Fibroblast of villous mesenchyme (primary cell): ENCODE results near the gene MRPS22. TPM values are rescaled to one million over a fixed set of nuclear protein-coding genes. Genes with fewer than 3 reads are reported as not detected.
A peak's percentile ranks its signal among the peaks of the same experiment; 100 is the strongest.
"Not testable (repeated sequence)": the region's sequence is repeated elsewhere in the genome, so short reads cannot be mapped to it uniquely, and the experiment has no call there.

Experiments
- DNase-seq: peaks from one replicate; pipeline ENCODE4 v3.0.0-alpha.2; 2010; ENCODE audit warnings: low read depth
- H3K4me3 ChIP-seq: 2 replicates; pipeline ENCODE4 v1.5.1; 2011; ENCODE audit warnings: low read depth, mild to moderate bottlenecking, low read length
- CTCF ChIP-seq: IDR thresholded peaks from 2 replicates; pipeline ENCODE4 v1.5.1; 2012; ENCODE audit warnings: low read depth, mild to moderate bottlenecking, low read length; ENCODE audit not compliant: insufficient read depth
- small RNA-seq: library from RNA; depleted of rRNA; stranded (forward); fragments of <200 nt; gene quantifications from one replicate; pipeline ENCODE3, GENCODE V24; 2012
- total RNA-seq: library from RNA; depleted of rRNA; stranded (reverse); fragments of >200 nt; gene quantifications from 2 replicates; pipeline ENCODE4 v1.2.3, GENCODE V29; 2012

MRPS22 gene
- total RNA-seq, 1 donor = 89.8 TPM

- DNase-seq = peak; percentile 16
- peak overlapping the region; percentile 98 for H3K4me3 ChIP-seq
- TF ChIP-seq CTCF = no peak
These were observed 45.2 kb downstream of the MRPS22 start for GRCh38 chr3:139388821-139389551.

- peak; percentile 100 for DNase-seq
- TF ChIP-seq CTCF = no peak
These were observed 45.9 kb downstream of the MRPS22 start, which contains the start of gene COPB2 for GRCh38 chr3:139389552-139390368. Gene COPB2 (minus strand): TSS chr3:139389647. CDS start chr3:139389550, 97 bp downstream.

GRCh38 chr3:139394116-139394515 lies 50.3 kb downstream of the MRPS22 start:
- DNase-seq = no peak
- no peak for TF ChIP-seq CTCF

More at GRCh38 chr3:139389552-139390368, 45.9 kb downstream of the MRPS22 start, which contains the start of gene COPB2:
- H3K4me3 ChIP-seq = peak within 1 kb of the TSS; percentile 98

GRCh38 chr3:139396707-139397106 lies 52.9 kb downstream of the MRPS22 start:
- no peak for TF ChIP-seq CTCF
- H3K4me3 ChIP-seq = no peak overlapping the region
- DNase-seq = no peak

More at GRCh38 chr3:139394116-139394515, 50.3 kb downstream of the MRPS22 start:
- no peak overlapping the region for H3K4me3 ChIP-seq

- not testable (repeated sequence) for DNase-seq, H3K4me3 ChIP-seq
These were observed 57.3 kb downstream of the MRPS22 start for GRCh38 chr3:139401155-139401554.

Small RNA genes lying within 50 kb of the gene (small RNA-seq; reads per million reads assigned to genes)
- gene RF00026 = not detected

Other genes with a start within 250 kb of the MRPS22 start
- gene COPB2, start 45.6 kb downstream of the MRPS22 start, total RNA-seq = 217 and 314 TPM in 2 replicates
- gene RBP2, start 132.5 kb downstream of the MRPS22 start, total RNA-seq = not detected in 2 replicates
- 23.7 and 66.0 TPM in 2 replicates for gene RBP1, start 195.7 kb downstream of the MRPS22 start, total RNA-seq